ENCODE data around the gene ADPRHL1.

The ADPRHL1 gene

DNA sequence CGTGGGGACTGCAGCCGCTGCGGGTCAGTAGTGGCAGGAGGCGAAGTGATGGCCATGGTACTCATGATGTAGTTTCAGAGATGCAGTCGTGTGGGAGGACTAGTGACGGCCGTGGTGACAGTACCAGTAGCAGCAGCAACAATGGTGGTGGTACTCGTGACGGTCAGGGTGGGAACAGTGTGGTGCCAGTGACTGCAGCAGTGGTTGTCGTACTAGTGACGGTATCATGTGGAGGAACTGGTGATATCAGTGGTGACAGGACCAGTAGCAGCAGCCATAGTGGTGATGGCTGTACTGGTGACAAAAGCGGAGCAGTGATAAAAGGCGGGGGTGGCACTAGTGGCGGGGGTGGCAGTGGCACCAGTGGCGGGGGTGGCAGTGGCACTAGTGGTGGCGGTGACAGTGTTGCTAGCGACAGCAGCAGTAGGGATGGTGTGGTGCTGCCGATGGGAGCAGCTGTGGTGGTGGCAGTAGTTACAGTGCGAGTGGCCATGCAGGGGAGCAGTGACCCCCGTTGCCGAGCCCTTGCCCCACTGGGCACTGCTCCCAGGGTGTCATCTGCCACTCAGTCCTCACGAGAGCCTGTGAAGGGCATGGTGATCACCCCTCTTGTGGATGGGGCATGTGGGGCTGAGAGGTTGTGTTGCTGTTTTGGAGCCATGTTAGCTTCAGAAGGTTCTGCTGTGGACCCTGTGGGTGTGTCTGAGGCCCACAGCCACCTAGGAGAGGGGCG lies 22.7 kb downstream of the ADPRHL1 start:
- no peak for DNase-seq

GRCh38 chr13:113429608-113429985 lies 23.7 kb downstream of the ADPRHL1 start:
- no peak for DNase-seq

DNA sequence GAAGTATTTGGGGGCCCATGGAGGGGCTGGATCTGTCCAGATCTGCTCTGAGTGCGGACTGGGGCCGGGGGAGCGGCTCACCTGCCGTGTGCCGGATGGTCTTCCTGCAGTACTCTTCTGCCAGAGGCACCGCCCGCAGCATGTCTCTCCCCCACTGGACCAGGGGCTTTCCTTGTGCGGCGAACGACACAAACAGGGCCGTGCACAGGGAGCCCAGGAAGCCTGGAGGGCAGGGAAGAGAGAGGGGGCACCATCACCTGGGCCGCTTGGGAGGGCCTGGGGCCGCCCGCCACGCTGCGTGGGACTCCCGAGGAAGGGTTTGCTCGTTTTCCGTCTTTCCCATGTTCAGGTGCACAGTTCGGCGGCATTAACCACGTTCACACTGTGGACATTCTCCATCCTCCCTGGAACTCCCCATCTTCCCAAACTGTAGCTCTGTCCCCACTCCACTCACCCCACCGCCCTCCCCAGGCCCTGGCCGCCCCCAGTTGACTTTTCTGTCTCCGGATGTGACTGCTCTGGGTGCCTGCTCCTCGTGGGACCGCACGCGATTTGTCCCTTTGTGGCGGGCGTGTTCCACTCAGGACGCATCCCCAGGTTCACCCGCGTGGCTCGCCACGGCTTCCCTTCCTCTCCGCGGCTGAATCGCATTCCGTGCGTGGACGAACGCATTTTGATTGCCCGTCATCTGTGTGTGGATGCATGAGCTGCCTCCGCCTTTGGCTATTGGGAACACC lies 24.2 kb downstream of the ADPRHL1 start:
- DNase-seq: no peak

DNA sequence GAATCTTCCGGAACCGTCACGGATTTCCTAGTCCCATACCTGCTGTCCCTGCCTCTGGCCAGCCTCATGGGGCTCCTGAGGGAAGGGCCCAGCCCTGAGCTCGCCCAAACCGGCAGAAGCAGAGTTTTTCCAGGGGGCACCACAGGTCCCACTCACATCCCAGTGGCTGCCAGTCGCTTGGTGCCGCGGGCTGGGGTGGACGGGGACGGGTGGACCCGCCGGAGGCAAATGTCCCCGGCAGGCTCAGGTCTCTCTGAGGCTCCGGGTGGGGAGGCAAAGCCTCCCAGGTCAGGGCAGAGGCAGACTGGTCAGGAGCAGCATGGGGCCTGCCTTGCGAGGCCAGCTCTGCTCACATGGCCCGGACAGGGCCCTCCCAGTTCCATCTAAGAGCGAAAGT lies 24.8 kb downstream of the ADPRHL1 start:
- no peak for DNase-seq

GRCh38 chr13:113427562-113428468 lies 25.5 kb downstream of the ADPRHL1 start:
- DNase-seq: no peak

GRCh38 chr13:113426591-113426986 lies 26.7 kb downstream of the ADPRHL1 start:
- no peak for DNase-seq

- no peak for DNase-seq
Measured at GRCh38 chr13:113425941-113426590, 27.2 kb downstream of the ADPRHL1 start.

DNA sequence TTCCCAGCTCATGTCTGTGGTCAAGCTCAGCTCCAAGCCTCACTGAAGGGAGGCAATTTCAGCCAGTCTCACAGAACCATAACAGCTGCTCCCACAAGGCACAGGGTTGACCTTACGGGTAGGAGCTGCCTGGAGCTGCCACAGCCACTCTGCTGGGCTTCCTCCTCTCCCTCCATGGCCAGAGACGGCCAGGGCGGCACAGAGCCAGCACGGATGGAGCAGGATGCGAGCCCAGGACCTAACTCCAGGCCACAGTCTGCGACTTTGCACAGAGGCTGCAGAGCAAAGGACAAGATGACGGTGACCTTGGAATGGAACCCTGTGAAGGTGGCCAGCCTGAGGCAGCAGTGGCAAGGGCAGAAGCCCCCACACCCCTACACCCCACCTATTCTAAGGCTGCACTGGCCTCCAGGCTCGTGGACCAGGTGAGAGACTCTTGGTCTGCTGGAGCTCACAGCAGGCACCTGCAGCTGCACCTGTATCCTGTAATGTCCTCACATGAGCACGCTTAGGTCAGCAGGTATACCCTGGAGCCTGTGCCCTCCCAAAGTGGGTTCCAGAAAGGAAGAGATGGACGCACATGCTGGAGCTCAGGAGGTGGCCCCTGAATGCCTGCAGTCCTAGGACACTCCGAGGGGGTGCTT lies 29.6 kb downstream of the ADPRHL1 start:
- DNase-seq: no peak

- no peak for DNase-seq
Measured at GRCh38 chr13:113422807-113423519, 30.3 kb downstream of the ADPRHL1 start.

DNA sequence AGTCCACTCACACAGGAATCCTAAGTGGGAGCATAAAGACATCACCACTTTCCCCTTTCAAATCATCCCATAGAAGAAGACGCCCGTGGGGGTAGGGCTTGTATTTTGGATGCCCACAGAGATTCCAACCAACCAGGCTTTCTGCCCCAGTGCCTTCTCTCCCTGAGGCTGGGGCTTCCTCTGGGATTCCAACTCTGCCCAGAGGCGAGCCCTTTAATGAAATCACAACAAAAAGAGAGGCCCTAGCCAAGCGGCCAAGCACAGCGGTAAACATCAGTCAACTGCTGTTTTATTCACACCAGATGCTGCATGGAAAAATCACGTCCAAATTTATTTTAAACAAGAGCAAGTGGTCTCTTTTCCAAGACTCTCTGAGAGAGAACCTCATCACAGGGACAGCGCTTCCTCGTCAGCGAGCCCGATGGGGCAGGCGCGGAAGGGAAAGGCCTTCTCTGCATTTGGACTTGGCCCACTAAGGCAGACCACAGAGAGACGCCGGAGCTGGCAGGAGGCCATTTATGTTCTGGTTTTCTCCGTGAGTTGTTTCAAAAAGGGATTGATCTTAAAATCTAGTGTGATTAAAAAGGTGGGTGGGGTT lies 31.5 kb downstream of the ADPRHL1 start:
- no peak for DNase-seq

GRCh38 chr13:113420833-113421600 lies 32.3 kb downstream of the ADPRHL1 start:
- DNase-seq: no peak

DNA sequence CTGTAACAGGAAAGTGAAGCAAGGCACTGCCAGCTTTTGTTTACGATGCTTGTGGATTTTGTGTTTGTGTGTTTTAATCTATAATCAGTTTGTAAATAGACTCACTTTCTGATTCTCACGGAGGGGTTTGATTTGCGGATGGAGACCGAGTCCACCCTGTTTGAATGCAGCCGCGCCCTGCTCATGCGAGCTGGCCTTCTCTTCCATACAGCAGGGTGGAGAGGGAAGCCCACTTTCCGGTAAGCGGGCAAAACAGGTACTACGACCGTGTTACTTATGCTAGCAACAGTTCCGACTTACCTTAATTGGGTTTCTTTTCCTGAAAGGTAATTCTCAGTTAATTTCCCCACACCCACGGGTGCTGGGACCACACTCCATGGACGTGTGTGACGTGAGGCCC lies 33.1 kb downstream of the ADPRHL1 start:
- DNase-seq: no peak

- DNase-seq: no peak
Measured at GRCh38 chr13:113419531-113420193, 33.6 kb downstream of the ADPRHL1 start.

- no peak for DNase-seq
Measured at GRCh38 chr13:113418722-113419049, 34.6 kb downstream of the ADPRHL1 start.

DNA sequence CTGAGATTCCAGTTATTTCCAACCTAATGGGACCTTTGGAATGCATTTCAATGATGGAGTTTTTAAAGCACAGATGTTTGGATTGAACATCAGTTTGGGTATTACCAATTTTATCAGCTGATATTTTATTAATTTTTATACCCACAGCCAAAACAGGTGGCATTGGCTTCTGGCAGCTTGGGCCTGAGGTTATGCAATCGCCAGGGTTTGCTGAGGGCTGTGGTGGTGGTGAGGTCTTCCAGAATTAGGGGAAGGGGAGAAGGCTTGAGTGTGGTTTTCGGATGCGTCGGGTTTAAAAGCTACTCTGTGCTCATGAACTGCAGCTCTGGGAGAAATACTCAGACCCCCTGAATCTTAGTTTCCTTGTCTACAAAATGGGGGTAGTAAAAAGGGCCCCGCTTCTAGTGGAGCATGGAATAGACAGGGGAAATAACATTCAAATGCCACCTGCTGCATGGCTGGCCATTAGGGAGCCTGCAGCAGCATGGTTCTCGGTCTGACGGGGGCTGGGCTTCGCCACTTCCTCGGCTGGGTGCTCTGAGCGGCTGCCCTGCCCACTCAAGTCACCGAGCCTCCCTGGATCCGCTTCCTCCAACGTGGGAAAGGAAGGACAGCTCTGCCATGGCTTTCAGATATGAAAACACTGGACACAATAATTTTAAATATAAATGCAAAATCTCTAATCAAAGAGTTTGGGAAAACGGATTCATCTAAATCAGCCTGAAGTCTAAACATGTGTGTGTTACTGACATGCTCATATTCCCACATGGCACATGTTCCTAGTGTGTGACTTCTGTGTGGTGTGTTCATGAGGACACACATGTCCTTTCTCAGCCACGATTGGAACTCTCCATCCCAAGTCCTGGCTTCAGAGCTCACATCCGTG lies 35.2 kb downstream of the ADPRHL1 start:
- no peak for DNase-seq

DNA sequence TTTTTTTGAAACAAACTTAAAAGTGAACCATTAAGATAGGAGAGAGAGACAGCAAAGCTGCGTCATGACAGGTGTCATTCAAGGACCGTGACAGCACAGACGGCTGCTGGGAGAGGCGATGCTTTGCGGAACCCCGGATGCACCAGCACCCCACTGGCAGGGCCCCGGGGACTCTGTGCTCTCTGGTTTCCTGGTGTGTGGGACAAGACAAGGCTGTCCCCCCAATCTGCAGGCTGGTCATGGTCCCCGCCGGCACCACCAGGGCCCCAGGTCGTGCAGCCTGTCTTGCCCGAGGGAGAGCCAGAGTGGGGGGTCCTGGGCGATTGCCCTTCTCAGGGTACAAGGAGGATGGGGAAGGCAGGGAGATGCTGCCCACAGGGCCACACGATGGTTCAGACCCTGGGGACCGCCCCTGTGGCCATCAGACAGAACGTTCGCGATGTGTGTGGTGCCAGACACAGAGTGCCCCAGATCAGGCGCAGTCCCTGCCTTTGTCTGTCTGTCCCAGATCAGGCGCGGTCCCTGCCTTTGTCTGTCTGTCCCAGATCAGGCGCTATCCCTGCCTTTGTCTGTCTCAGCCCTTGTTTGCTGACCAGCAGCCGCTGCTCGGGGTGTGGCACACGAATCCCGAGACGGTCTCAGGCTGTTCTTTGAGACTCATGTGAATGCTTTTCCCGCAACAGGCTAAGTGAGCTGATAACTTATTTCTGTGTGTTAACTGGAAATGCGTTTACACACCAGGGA lies 36.1 kb downstream of the ADPRHL1 start:
- no peak for DNase-seq

DNA sequence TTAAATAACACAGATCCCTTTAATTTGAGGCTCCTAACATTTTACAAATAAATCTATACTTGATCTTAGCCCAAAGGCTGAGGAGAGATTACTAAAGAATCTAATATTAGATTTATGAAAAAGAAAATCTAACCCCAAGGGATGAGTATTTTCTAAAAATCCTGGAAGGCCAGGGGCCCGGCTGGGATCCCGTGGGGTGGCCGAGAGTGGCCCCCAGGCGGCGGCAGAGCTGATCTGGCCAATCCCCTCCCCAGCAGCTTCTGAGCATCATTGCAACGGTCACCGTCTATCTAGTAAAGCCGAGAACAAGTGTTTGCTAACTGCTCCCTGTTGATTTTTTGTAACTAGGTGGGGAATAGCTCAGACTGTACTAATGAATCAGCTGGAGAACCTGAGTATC lies 37.5 kb downstream of the ADPRHL1 start:
- no peak for DNase-seq

- no peak for DNase-seq
Measured at GRCh38 chr13:113415032-113415431, 38.3 kb downstream of the ADPRHL1 start.
